ENCODE measurements around the gene RIC1.
A peak's percentile ranks its signal among the peaks of the same experiment; 100 is the strongest.
"Not testable (repeated sequence)": the region's sequence is repeated elsewhere in the genome, so short reads cannot be mapped to it uniquely, and the experiment has no call there.

Gene RIC1

GRCh38 chr9:5736563-5737346, 107.8 kb downstream of the RIC1 start:
- no peak for DNase-seq (ENCODE audit: low spot score)

GRCh38 chr9:5743109-5743508, 114.2 kb downstream of the RIC1 start:
- DNase-seq (ENCODE audit: low spot score), result no peak

- DNase-seq (ENCODE audit: low spot score), result no peak
These were observed 119.5 kb downstream of the RIC1 start for GRCh38 chr9:5748438-5748837.

GRCh38 chr9:5749306-5749705, 120.4 kb downstream of the RIC1 start:
- no peak for DNase-seq (ENCODE audit: low spot score)

- DNase-seq (ENCODE audit: low spot score), result no peak
These were observed 121.7 kb downstream of the RIC1 start for GRCh38 chr9:5750569-5750968.

GRCh38 chr9:5756633-5757032, 127.7 kb downstream of the RIC1 start:
- no peak for DNase-seq (ENCODE audit: low spot score)

- no peak for DNase-seq (ENCODE audit: low spot score)
These were observed 131.4 kb downstream of the RIC1 start for GRCh38 chr9:5760338-5760737.

GRCh38 chr9:5762421-5762820, 133.5 kb downstream of the RIC1 start:
- DNase-seq (ENCODE audit: low spot score), result no peak

- DNase-seq (ENCODE audit: low spot score), result no peak
These were observed 135.4 kb downstream of the RIC1 start for GRCh38 chr9:5764130-5764868.

GRCh38 chr9:5767968-5768932, 139.3 kb downstream of the RIC1 start:
- no peak for DNase-seq (ENCODE audit: low spot score)

GRCh38 chr9:5773324-5773999, 144.6 kb downstream of the RIC1 start:
- DNase-seq (ENCODE audit: low spot score), result no peak

GRCh38 chr9:5778805-5779204, 149.9 kb downstream of the RIC1 start:
- no peak for DNase-seq (ENCODE audit: low spot score)

GRCh38 chr9:5779705-5780218, 150.9 kb downstream of the RIC1 start:
- not testable (repeated sequence) for DNase-seq (ENCODE audit: low spot score)

- not testable (repeated sequence) for DNase-seq (ENCODE audit: low spot score)
These were observed 154.5 kb downstream of the RIC1 start for GRCh38 chr9:5783420-5783819.

GRCh38 chr9:5783982-5784381, 155.1 kb downstream of the RIC1 start:
- DNase-seq (ENCODE audit: low spot score), result no peak

- no peak for DNase-seq (ENCODE audit: low spot score)
These were observed 155.8 kb downstream of the RIC1 start for GRCh38 chr9:5784526-5785315.

- DNase-seq (ENCODE audit: low spot score), result peak; percentile 17
These were observed 157.6 kb downstream of the RIC1 start for GRCh38 chr9:5786370-5787127.

GRCh38 chr9:5787220-5787619, 158.3 kb downstream of the RIC1 start:
- no peak for DNase-seq (ENCODE audit: low spot score)

GRCh38 chr9:5787759-5788302, 158.9 kb downstream of the RIC1 start:
- no peak for DNase-seq (ENCODE audit: low spot score)

- no peak for DNase-seq (ENCODE audit: low spot score)
These were observed 160.6 kb downstream of the RIC1 start for GRCh38 chr9:5789489-5789888.

Data from AG08396 (cell line).